Left ventricle myocardium inferior (tissue), 1 donor: ENCODE data around the gene SPAAR. TPM values are rescaled to one million over a fixed set of nuclear protein-coding genes. Genes with fewer than 3 reads are reported as not detected.
A peak's percentile ranks its signal among the peaks of the same experiment; 100 is the strongest.

Experiments used
- DNase-seq: peaks from one replicate; pipeline ENCODE4 v3.0.0-alpha.2; 2020
- H3K27ac ChIP-seq: fragments of 200-600 bp; replicated peaks from 2 replicates; pipeline ENCODE4 v1.8.0; 2021
- H3K27me3 ChIP-seq: fragments of 200-600 bp; 2 replicates; pipeline ENCODE4 v1.8.0; 2021; ENCODE audit warnings: low read depth
- H3K36me3 ChIP-seq: fragments of 200-600 bp; 2 replicates; pipeline ENCODE4 v1.8.0; 2021
- H3K4me1 ChIP-seq: fragments of 200-600 bp; 2 replicates; pipeline ENCODE4 v1.8.0; 2021
- H3K4me3 ChIP-seq: fragments of 200-600 bp; 2 replicates; pipeline ENCODE4 v1.8.0; 2021; ENCODE audit warnings: mild to moderate bottlenecking, moderate library complexity
- H3K9me3 ChIP-seq: fragments of 200-600 bp; replicated peaks from 2 replicates; pipeline ENCODE4 v1.8.0; 2021
- intact Hi-C: fragments of 100-400 bp; cut with micrococcal nuclease; formaldehyde crosslinking; loops from one replicate; pipeline ENCODE4 v1.11.0; 2022
- total RNA-seq: library from RNA; stranded (reverse); fragmentation: NEBNext Ultra II Directional; extraction: Animal tissue kit (Norgen Biotek cat#: 25700); gene quantifications from one replicate; pipeline ENCODE4 v1.2.1, GENCODE V29; 2021
- TF ChIP-seq, protein P1 (sequence below): fragments of 200-600 bp; IDR thresholded peaks from 2 replicates; pipeline ENCODE4 v1.8.0; 2021; ENCODE audit warnings: antibody characterized with exemption, mild to moderate bottlenecking, borderline replicate concordance
- donor health status: DM: no; HTN: yes; CAD: no; lungs with severe emphysema.

Gene SPAAR
- total RNA-seq, 1 donor from 2014 or later = 6.5 TPM

- TF ChIP-seq, protein P1, sequence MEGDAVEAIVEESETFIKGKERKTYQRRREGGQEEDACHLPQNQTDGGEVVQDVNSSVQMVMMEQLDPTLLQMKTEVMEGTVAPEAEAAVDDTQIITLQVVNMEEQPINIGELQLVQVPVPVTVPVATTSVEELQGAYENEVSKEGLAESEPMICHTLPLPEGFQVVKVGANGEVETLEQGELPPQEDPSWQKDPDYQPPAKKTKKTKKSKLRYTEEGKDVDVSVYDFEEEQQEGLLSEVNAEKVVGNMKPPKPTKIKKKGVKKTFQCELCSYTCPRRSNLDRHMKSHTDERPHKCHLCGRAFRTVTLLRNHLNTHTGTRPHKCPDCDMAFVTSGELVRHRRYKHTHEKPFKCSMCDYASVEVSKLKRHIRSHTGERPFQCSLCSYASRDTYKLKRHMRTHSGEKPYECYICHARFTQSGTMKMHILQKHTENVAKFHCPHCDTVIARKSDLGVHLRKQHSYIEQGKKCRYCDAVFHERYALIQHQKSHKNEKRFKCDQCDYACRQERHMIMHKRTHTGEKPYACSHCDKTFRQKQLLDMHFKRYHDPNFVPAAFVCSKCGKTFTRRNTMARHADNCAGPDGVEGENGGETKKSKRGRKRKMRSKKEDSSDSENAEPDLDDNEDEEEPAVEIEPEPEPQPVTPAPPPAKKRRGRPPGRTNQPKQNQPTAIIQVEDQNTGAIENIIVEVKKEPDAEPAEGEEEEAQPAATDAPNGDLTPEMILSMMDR = no peak
- peaks cover 44% of the 10 kb centered on the region for H3K4me1 ChIP-seq
- no peaks in the 10 kb centered on the region for H3K27me3 ChIP-seq
- H3K9me3 ChIP-seq = no peaks in the 10 kb centered on the region
- no peak overlapping the region for H3K4me3 ChIP-seq
- intact Hi-C loops = loop anchor here (5.0 kb wide), 1 partner anchor 38 kb away; the partner anchor contains the start of genes HRCT1 and SPAAR
- peak overlapping the region; percentile 79 for H3K27ac ChIP-seq
- no peaks in the 10 kb centered on the region for H3K36me3 ChIP-seq
- no peak for DNase-seq
Measured at GRCh38 chr9:35944841-35945240, 35.6 kb downstream of the SPAAR start.

DNA sequence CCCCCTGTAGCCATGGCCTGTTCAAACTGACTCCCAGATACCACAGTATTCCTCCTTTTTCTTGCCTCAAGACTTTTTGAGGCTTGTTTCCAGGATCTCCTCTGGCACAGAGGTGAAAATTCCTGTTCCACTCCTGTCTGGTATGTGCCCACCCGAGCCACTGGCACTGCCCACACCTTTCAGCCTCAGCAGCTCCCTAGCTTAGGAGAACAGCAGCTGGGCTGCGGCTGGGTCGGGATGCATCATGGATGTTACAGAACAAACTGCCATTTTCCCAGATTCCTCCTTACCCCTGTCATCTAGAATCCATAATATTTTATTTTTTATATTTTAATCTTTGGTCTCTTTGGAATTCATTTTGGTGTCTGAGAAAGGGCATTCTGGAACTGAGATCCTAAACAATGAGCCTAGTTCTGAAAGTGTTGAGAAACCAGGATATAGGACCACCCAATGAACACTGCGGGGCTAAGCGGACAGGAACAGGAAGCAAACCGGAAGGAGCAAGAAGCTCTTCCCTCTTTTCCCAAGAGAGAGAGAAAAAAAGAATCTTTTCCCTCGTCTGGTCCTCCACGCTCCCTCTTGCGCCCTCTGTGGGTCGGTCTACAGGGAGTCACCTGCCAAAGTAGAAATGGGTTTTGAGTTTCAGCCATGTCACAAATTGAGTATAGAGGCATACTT is 36.2 kb downstream of the SPAAR start:
- intact Hi-C loops = loop anchor here (5.0 kb wide), 1 partner anchor 38 kb away; the partner anchor contains the start of genes HRCT1 and SPAAR
- H3K27me3 ChIP-seq = no peaks in the 10 kb centered on the region
- peak; percentile 85 for DNase-seq

DNA sequence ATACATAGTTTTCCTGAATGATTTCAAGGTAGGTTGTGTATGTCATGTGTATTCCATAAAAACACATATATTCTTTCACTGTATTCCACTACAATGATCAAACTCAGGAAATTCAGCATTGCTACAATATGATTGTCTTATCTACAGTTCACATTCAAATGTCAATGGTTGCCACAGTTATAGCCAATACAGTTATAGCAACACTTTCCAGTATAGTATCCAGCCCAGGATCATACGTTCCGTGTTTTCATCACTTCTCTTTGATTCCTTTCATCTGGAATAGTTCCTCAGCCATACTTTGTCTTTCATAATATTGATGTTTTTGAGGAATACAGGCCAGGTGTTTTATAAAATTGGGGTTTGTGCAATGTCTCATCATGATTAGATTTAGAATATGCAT is 39.2 kb downstream of the SPAAR start:
- Histone ChIP-seq H3K27ac (peak overlapping the region; percentile 78), H3K4me3 (no peak overlapping the region)

More for the DNA sequence above, 36.2 kb downstream of the SPAAR start:
- Histone ChIP-seq H3K4me1 (peaks cover 47% of the 10 kb centered on the region), H3K27ac (peak overlapping the region; percentile 79), H3K9me3 (no peaks in the 10 kb centered on the region), H3K36me3 (no peaks in the 10 kb centered on the region), H3K4me3 (peak overlapping the region; percentile 43)
- TF ChIP-seq, protein P1 = peak; percentile 90

DNA sequence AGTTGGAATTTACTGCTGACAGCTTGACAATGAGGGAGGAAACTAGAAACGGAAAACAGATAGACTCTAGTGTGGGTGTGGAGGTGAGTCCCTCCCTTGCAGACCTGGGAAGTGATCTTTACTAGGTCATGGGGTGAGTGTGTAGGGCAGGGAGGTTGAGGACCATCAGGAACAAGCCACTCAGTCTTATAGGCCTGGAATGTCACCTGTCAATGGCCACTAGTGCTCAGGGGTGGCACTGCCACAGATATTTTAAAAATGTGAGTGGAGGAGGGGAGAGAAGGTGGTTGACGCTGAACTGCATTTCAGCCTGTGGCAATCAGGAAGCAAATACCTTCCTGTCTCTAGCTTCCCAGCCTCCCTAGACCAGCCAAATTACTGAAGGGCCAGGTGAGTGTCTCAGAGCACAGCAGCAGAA is 39.6 kb downstream of the SPAAR start:
- Histone ChIP-seq H3K4me1 (peaks cover 61% of the 10 kb centered on the region), H3K36me3 (no peaks in the 10 kb centered on the region), H3K4me3 (no peak overlapping the region), H3K27ac (peak overlapping the region; percentile 78), H3K9me3 (no peaks in the 10 kb centered on the region), H3K27me3 (peaks cover 7% of the 10 kb centered on the region)
- no peak for DNase-seq
- TF ChIP-seq, protein P1 = no peak
- intact Hi-C loops = loop anchor here (5.0 kb wide), 1 partner anchor 42 kb away; the partner anchor contains the start of genes HRCT1 and SPAAR

More for the DNA sequence above, 39.2 kb downstream of the SPAAR start:
- TF ChIP-seq, protein P1 = no peak
- Histone ChIP-seq H3K27me3 (peaks cover 3% of the 10 kb centered on the region), H3K9me3 (no peaks in the 10 kb centered on the region), H3K4me1 (peaks cover 61% of the 10 kb centered on the region), H3K36me3 (no peaks in the 10 kb centered on the region)
- intact Hi-C loops = loop anchor here (5.0 kb wide), 1 partner anchor 41 kb away; the partner anchor contains the start of genes HRCT1 and SPAAR
- no peak for DNase-seq

GRCh38 chr9:35951736-35952135 is 42.4 kb downstream of the SPAAR start:
- no peak overlapping the region for H3K4me3 ChIP-seq
- no peaks in the 10 kb centered on the region for H3K9me3 ChIP-seq
- peak overlapping the region; percentile 83 for H3K27ac ChIP-seq
- no peak for DNase-seq
- intact Hi-C loops = no loop called here
- peaks cover 13% of the 10 kb centered on the region for H3K27me3 ChIP-seq
- TF ChIP-seq, protein P1 = no peak
- no peaks in the 10 kb centered on the region for H3K36me3 ChIP-seq
- peaks cover 33% of the 10 kb centered on the region for H3K4me1 ChIP-seq
